GM21447 (cell line): Measurements from ENCODE around the gene TBCK.
A peak's percentile ranks its signal among the peaks of the same experiment; 100 is the strongest.
"Not testable (repeated sequence)": the region's sequence is repeated elsewhere in the genome, so short reads cannot be mapped to it uniquely, and the experiment has no call there.

ENCODE experiments used
- ATAC-seq: cut with Tn5 transposase; IDR thresholded peaks from one replicate; pipeline ENCODE4 v1.9.1; 2021; ENCODE audit not compliant: unreplicated experiment

TBCK gene

GRCh38 chr4:106323119-106323518 lies 7.1 kb upstream of the TBCK start:
- ATAC-seq, result no peak

DNA sequence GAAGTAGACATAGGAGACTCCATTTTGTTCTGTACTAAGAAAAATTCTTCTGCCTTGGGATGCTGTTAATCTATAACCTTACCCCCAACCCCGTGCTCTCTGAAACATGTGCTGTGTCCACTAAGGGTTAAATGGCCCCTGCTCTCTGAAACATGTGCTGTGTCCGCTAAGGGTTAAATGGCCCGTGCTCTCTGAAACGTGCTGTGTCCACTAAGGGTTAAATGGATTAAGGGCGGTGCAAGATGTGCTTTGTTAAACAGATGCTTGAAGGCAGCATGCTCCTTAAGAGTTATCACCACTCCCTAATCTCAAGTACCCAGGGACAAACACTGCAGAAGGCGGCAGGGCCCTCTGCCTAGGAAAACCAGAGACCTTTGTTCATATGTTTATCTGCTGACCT lies 5.8 kb upstream of the TBCK start:
- not testable (repeated sequence) for ATAC-seq

DNA sequence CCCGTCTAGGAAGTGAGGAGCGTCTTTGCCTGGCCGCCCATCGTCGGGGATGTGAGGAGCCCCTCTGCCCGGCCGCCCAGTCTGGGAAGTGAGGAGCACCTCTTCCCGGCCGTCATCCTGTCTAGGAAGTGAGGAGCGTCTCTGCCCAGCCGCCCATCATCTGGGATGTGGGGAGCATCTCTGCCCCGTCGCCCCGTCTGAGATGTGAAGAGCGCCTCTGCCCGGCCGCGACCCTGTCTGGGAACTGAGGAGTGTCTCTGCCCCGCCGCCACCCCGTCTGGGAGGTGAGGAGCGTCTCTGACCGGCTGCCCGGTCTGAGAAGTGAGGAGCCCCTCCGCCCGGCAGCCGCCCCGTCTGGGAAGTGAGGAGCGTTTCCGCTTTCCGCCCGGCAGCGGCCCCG lies 5.2 kb upstream of the TBCK start:
- not testable (repeated sequence) for ATAC-seq

DNA sequence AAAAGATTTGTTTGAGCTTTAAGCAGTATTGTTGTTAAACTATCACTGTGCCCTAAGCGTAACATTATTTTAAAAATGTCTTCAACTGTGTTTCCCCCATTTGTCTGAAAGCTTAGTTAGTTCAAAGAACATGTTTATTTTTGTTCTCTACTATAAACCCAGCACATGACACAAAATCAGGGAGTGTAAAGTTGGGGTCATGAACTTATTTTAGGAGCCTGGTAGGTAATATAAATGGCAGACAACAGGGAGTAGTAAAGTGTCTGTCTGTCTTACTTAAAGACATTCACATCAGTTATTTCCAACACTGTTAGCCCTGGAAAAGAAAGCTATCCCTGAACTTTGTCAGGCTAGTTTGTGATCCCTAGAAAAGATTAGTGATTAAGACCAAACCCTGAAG lies 4.2 kb upstream of the TBCK start:
- no peak for ATAC-seq

DNA sequence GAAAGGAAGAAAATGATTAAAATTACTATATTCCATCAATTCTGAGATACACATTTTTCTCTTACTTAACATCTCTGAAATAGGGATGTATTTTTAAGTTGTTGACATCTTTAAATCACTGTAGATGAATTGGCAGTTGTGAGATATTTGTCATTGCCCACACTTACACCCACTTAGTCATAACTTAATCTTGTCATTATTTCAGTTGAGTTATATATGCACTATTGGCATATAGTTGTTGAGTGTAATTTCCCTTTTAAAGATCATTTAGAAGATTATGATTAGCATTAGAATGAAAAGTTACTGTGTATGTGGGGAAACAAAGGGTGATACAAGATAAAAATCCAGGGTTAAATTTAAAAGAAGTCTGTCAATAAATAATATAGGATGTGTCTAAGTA lies 2.5 kb upstream of the TBCK start:
- no peak for ATAC-seq

DNA sequence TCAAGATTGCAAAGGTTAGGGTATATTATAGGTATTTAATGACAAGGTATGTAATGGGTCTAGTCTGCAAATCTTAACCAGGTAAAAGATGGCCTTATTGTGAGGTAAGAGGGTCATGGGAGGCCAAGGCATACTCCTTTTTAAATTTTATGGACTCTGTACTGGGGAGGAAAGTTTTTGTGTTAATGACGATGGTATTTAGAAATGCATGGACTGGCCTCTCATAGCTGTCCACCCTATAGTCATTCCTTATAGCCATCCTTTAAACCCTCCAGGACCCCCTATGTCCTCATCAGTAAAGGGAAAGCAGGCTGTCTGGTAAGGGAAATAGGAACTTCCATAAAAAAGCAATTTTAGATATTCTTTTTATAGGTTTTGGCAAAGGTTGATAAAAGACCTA lies 1.8 kb upstream of the TBCK start:
- ATAC-seq, result no peak

- ATAC-seq, result no peak
Measured at GRCh38 chr4:106316773-106317409, 882 bp upstream of the TBCK start.

- peak; percentile 22 for ATAC-seq
Measured at GRCh38 chr4:106315476-106315967, 487 bp downstream of the TBCK start.

DNA sequence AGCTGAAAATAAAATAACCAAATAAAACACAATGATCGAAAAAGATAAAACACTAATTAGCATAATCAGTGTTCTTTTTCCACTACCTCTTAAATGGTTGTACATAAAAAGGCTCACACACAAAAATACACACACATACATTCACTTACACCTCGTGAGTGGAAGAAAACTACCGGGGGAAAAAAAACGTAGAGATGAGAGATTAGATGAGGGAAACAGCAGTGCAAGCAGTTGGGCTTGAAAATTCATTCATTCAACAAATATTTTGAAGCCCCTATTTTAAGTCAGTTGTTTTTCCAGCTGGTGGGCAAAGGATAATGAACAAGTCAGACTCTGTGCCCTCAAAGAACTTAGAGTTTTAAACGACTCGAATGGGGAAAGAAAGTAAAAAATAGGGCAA lies 1.0 kb downstream of the TBCK start:
- no peak for ATAC-seq

DNA sequence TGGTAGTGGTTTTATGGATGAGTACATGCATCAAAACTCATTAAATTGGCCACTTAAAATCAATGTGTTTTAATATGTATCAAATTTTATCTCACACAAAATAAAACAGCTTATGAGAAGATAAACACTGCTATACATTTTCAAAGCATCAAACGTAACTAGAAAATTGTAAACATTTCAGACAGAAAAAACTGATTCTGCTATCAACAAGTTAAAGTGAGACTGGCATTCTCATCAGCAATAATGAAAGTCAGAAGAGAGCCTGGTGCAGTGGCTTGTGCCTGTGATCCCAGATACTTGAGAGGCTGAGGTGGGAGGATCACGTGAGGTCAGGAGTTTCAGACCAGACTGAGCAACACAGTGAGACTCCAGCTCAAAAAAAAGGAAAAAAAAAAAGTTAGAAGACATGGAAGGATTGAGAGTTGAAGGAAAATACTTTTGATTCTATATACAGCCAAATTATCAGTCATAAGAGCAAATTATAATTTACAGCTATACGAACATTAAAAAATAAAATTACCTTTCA lies 2.9 kb downstream of the TBCK start:
- no peak for ATAC-seq

DNA sequence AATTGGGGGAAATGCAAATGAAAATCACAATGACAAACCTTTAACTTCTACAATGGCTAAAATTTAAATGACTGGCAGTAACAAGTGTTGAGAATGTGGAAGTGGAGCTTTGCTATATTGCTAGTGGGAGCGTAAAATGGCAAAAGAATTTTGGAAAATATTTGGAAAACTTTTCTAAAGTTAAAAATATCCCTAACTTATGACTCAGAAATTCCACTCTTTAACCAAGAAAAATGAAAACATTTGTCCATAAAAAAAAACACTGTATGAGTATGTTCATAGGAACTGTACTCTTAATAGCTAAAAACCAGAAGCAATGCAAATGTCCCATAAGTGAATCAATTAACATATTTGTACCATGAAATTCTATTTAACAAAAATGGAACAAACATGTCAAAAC lies 3.6 kb downstream of the TBCK start:
- no peak for ATAC-seq

GRCh38 chr4:106306561-106306960 lies 9.4 kb downstream of the TBCK start:
- ATAC-seq, result no peak

GRCh38 chr4:106305435-106306055 lies 10.5 kb downstream of the TBCK start:
- ATAC-seq, result no peak

- no peak for ATAC-seq
Measured at GRCh38 chr4:106304632-106305031, 11.4 kb downstream of the TBCK start.

DNA sequence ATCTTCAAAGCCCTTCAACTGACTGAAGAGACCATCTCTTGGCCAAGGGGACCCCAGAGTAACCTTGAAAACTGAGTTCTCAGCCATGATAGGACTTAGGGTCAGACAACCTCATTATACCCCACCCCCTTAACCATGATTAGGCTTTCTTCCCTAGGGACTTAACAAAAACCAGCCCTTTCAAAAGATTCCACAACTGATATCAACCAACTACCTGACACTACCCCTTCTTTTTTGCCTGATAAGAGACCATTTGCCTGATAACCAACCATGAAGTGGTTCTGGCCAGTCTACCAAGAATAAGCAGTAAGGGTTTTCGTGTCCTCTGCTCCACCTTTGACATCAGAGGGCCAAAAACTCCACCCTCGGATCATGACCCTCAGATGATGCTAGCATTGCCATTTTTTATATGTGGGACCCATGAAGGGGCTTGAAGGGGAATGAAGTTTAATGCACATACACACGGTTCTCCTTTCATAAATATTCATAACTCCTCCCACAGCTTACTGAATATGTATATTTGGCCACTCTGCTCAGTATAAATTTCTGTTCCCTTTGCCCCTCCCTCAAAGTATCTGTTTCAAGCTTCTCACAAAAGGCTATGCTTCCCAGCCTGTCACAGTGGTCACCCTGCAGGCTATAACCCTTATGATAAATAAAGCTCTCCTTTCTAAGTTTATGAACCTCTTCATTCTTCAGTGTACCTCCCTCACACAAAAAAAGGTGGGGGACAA lies 12.3 kb downstream of the TBCK start:
- no peak for ATAC-seq

DNA sequence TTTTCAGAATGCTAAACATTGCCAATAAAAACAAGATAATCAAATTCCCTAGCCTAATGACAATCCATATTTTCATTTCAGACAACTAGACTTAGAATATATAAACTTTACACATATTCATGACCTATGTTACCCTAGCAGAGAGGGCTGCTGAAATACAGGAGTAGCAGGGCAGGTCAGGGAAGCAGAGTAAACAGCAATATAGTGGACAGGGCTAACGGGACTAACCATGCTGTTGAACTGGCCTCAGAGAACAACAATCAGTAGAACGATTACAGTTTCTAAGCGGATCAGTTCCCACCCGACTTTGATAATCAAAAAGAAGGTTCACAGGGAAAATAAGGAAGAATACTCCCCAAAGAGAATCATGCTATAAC lies 14.0 kb downstream of the TBCK start:
- ATAC-seq, result no peak

- ATAC-seq, result no peak
Measured at GRCh38 chr4:106301393-106302061, 14.5 kb downstream of the TBCK start.

DNA sequence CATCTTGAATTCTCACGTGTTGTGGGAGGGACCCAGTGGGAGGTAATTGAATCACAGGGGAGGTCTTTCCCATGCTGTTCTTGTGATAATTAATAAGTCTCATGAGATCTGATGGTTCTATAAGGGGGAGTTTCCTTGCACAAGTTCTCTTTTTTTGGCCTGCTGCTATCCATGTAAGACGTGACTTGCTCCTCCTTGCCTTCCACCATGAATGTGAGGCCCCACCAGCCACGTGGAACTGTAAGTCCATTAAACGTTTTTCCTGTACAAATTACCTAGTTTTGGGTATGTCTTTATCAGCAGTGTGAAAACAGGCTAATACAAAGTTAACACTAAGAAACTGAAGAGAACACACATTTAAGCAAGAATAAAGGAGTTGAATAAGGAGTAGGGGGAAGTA lies 16.0 kb downstream of the TBCK start:
- ATAC-seq, result no peak

- no peak for ATAC-seq
Measured at GRCh38 chr4:106297245-106298035, 18.6 kb downstream of the TBCK start.

DNA sequence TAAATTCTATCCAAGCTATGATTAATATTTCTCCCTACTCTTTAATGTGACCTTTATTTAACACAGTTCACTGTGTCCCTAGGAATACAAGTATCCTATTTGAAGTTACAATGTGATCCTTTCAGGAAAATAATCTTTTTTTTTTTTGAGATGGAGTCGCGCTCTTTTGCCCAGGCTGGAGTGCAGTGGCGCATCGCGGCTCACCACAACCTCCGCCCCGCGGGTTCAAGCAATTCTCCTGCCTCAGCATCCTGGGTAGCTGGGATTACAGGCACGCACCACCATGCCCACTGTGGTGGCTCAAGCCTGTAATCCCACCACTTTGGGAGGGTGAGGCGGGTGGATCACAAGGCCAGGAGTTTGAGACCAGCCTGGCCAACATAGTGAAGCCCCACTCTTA lies 21.9 kb downstream of the TBCK start:
- no peak for ATAC-seq

- ATAC-seq, result no peak
Measured at GRCh38 chr4:106291678-106292077, 24.3 kb downstream of the TBCK start.
